HCT116 (cell line): ENCODE data around the gene ACTL10. TPM values are rescaled to one million over a fixed set of nuclear protein-coding genes. Genes with fewer than 3 reads are reported as not detected.

Source experiments
- ATAC-seq: fragments of 200-7000 bp; cut with Tn5 transposase; 2 replicates; pipeline ENCODE4 v1.9.1; 2020; ENCODE audit warnings: mild to moderate bottlenecking, moderate library complexity
- BruUV-seq: library from RNA; stranded (reverse); fragments of 400-500 nt; replicated peaks from 2 replicates; lab custom pipeline; 2021; lab: Mats Ljungman, UMichigan
- CTCF ChIA-PET: fragments of 300-600 bp; sonication (Branson Sonifier 250); formaldehyde crosslinking; loops from one replicate; lab custom pipeline; 2021; ENCODE audit warnings: antibody characterized with exemption; lab: Charles Lee
- POLR2A ChIA-PET: fragments of 300-600, 350-600 bp; sonication (Branson Sonifier 250); formaldehyde crosslinking; loops from one replicate; lab custom pipeline; 2021; ENCODE audit warnings: antibody characterized with exemption; lab: Charles Lee
- RAD21 ChIA-PET, 2 experiments: fragments of 300-600 bp; sonication (Branson Sonifier 250); formaldehyde crosslinking; loops; one replicate each; lab custom pipeline; 2023; ENCODE audit warnings: low total read pairs in 2 of 2; ENCODE audit not compliant: uncharacterized antibody in 2 of 2, unreplicated experiment in 2 of 2, low non-redundant PET in 1 of 2; lab: Charles Lee
- DNase-seq: peaks from one replicate; pipeline ENCODE4 v3.0.0-alpha.2; 2010; ENCODE audit warnings: low read depth, low spot score
- H2AFZ ChIP-seq: fragments of 200-600 bp; shearing (Covaris generic), sonication (generic); 2 replicates; pipeline ENCODE4 v1.6.1; 2017; ENCODE audit warnings: low read depth, mixed run types, mixed read lengths, antibody characterized with exemption, low read length; ENCODE audit not compliant: poor library complexity, severe bottlenecking
- H3K27ac ChIP-seq: 2 replicates; pipeline ENCODE4 v1.5.1; 2012; ENCODE audit warnings: low read depth, low read length
- H3K27me3 ChIP-seq: fragments of 200-600 bp; sonication (generic); 2 replicates; pipeline ENCODE4 v1.6.1; 2016; ENCODE audit warnings: mixed run types, low read length, mixed read lengths; ENCODE audit not compliant: insufficient read depth
- H3K36me3 ChIP-seq, 2 experiments: fragments of 200-500 bp in 1 of 2; fragments of 200-600 bp in 1 of 2; sonication (Bioruptor generic) in 1 of 2; sonication (generic) in 1 of 2; 2 replicates each; pipeline versions ENCODE4 v1.5.1 to v1.6.1; 2014 to 2016; ENCODE audit warnings: low read length in 2 of 2, inconsistent platforms in 1 of 2, mixed read lengths in 1 of 2, mixed run types in 1 of 2; ENCODE audit not compliant: insufficient read depth in 2 of 2, control insufficient read depth in 1 of 2
- H3K4me1 ChIP-seq, 2 experiments: fragments of 200-600 bp in 1 of 2; sonication (generic) in 1 of 2; 2 replicates each; pipeline versions ENCODE4 v1.5.1 to v1.6.1; 2012 to 2017; ENCODE audit warnings: low read length in 2 of 2, inconsistent platforms in 1 of 2, mild to moderate bottlenecking in 1 of 2, mixed read lengths in 1 of 2, mixed run types in 1 of 2, moderate library complexity in 1 of 2; ENCODE audit not compliant: insufficient read depth in 2 of 2, control insufficient read depth in 1 of 2
- H3K4me2 ChIP-seq: fragments of 200-600 bp; sonication (generic); 2 replicates; pipeline ENCODE4 v1.6.1; 2017; ENCODE audit warnings: mixed run types, low read length, mixed read lengths
- H3K4me3 ChIP-seq, 2 experiments: fragments of 200-600 bp in 1 of 2; sonication (generic) in 1 of 2; replicated peaks in 1 of 2; 2 replicates each; pipeline ENCODE4 v1.5.1; 2011 to 2016; ENCODE audit warnings: low read length in 2 of 2, control low read depth in 1 of 2, low read depth in 1 of 2, mild to moderate bottlenecking in 1 of 2, mixed read lengths in 1 of 2, mixed run types in 1 of 2
- H3K79me2 ChIP-seq: fragments of 200-600 bp; sonication (generic); 2 replicates; pipeline ENCODE4 v1.6.1; 2017; ENCODE audit warnings: mild to moderate bottlenecking, mixed run types, low read length, moderate library complexity, mixed read lengths; ENCODE audit not compliant: insufficient read depth
- H3K9ac ChIP-seq: fragments of 200-600 bp; sonication (generic); 2 replicates; pipeline ENCODE4 v1.6.1; 2016; ENCODE audit warnings: low read length, mixed read lengths
- H3K9me2 ChIP-seq: fragments of 200-600 bp; sonication (generic), shearing (Covaris generic); 2 replicates; pipeline ENCODE4 v1.6.1; 2017; ENCODE audit warnings: mixed run types, mild to moderate bottlenecking, moderate library complexity; ENCODE audit not compliant: insufficient read depth
- H3K9me3 ChIP-seq, 2 experiments: fragments of 200-500 bp in 1 of 2; fragments of 200-600 bp in 1 of 2; sonication (Bioruptor generic) in 1 of 2; sonication (generic) in 1 of 2; 2 replicates each; pipeline ENCODE4 v1.6.1; 2014 to 2017; ENCODE audit warnings: low read length in 2 of 2, mixed read lengths in 2 of 2, inconsistent platforms in 1 of 2, low read depth in 1 of 2, mild to moderate bottlenecking in 1 of 2, mixed run types in 1 of 2, moderate library complexity in 1 of 2; ENCODE audit not compliant: control insufficient read depth in 1 of 2, insufficient read depth in 1 of 2
- H4K20me1 ChIP-seq: fragments of 200-600 bp; sonication (generic), shearing (Covaris generic); 2 replicates; pipeline ENCODE4 v1.6.1; 2017; ENCODE audit warnings: mixed run types, mild to moderate bottlenecking, moderate library complexity; ENCODE audit not compliant: insufficient read depth
- CEBPB ChIP-seq: IDR thresholded peaks from 2 replicates; pipeline ENCODE4 v1.6.1; 2012; ENCODE audit warnings: low read depth
- CTCF ChIP-seq, 3 experiments: fragments of 200-600 bp in 1 of 3; sonication (generic) in 1 of 3; IDR thresholded peaks in 2 of 3; conservative IDR thresholded peaks in 1 of 3; 2 replicates each; pipeline ENCODE4 v1.5.1; 2012 to 2017; ENCODE audit warnings: low read depth in 2 of 3, low read length in 2 of 3, antibody characterized with exemption in 1 of 3, borderline replicate concordance in 1 of 3, control low read depth in 1 of 3, mild to moderate bottlenecking in 1 of 3, mixed read lengths in 1 of 3, mixed run types in 1 of 3, moderate library complexity in 1 of 3; ENCODE audit not compliant: insufficient read depth in 1 of 3
- EGR1 ChIP-seq: IDR thresholded peaks from 2 replicates; pipeline ENCODE4 v1.6.1; 2012; ENCODE audit warnings: low read depth
- ELF1 ChIP-seq: IDR thresholded peaks from 2 replicates; pipeline ENCODE4 v1.6.1; 2012; ENCODE audit warnings: low read depth, borderline replicate concordance
- POLR2A ChIP-seq: IDR thresholded peaks from 2 replicates; pipeline ENCODE4 v1.7.0; 2011; ENCODE audit warnings: borderline replicate concordance; ENCODE audit not compliant: insufficient read depth, insufficient read length; ENCODE audit errors: extremely low read depth
- POLR2AphosphoS5 ChIP-seq: IDR thresholded peaks from 2 replicates; pipeline ENCODE4 v1.6.1; 2011; ENCODE audit warnings: mild to moderate bottlenecking, low read depth, low read length, moderate library complexity
- RAD21 ChIP-seq: IDR thresholded peaks from 2 replicates; pipeline ENCODE4 v1.6.1; 2012; ENCODE audit warnings: low read depth, mild to moderate bottlenecking
- REST ChIP-seq: IDR thresholded peaks from 2 replicates; pipeline ENCODE4 v1.6.1; 2012; ENCODE audit warnings: low read depth
- SRF ChIP-seq: IDR thresholded peaks from 2 replicates; pipeline ENCODE4 v1.6.1; 2012; ENCODE audit warnings: low read depth
- TCF7L2 ChIP-seq: IDR thresholded peaks from 2 replicates; pipeline ENCODE4 v1.7.0; 2011; ENCODE audit warnings: borderline replicate concordance, inconsistent platforms; ENCODE audit not compliant: insufficient read depth, insufficient read length; ENCODE audit errors: extremely low read depth
- YY1 ChIP-seq: IDR thresholded peaks from 2 replicates; pipeline ENCODE4 v1.6.1; 2011; ENCODE audit warnings: low read length, low read depth, moderate library complexity, mild to moderate bottlenecking; ENCODE audit not compliant: insufficient replicate concordance; ENCODE audit errors: extremely low read depth
- ZBTB33 ChIP-seq: IDR thresholded peaks from 2 replicates; pipeline ENCODE4 v1.6.1; 2011; ENCODE audit warnings: mild to moderate bottlenecking, low read length, moderate library complexity; ENCODE audit not compliant: insufficient replicate concordance; ENCODE audit errors: extremely low read depth
- ZFX ChIP-seq: fragments of 450-650 bp; IDR thresholded peaks from 2 replicates; pipeline ENCODE4 v1.6.1; 2017
- intact Hi-C: fragments of 100-400 bp; cut with micrococcal nuclease; formaldehyde crosslinking; loops from 2 replicates; pipeline ENCODE4 v1.10.0; 2022
- total RNA-seq: library from RNA; stranded (reverse); gene quantifications from one replicate; pipeline ENCODE4 v1.2.1, GENCODE V29; 2021; ENCODE audit not compliant: unreplicated experiment

The ACTL10 gene
- total RNA-seq, 1 experiment from 2014 or later: 0.22 TPM

- Histone ChIP-seq H3K4me2 (no peak overlapping the region), H3K27ac (no peak overlapping the region), H3K27me3 (no peaks in the 10 kb centered on the region), H2AFZ (no peak overlapping the region), H3K36me3 (no peaks in the 10 kb centered on the region; a peak in 1 of 4 replicates), H3K9me3 (no peaks in the 10 kb centered on the region), H3K79me2 (no peaks in the 10 kb centered on the region), H4K20me1 (no peaks in the 10 kb centered on the region), H3K4me3 (no peak overlapping the region), H3K9ac (no peak overlapping the region), H3K4me1 (no peaks in the 10 kb centered on the region), H3K9me2 (no peaks in the 10 kb centered on the region)
- ATAC-seq (no peak), DNase-seq (no peak)
- POLR2A ChIA-PET: no interaction called here
- BruUV-seq: no TSS peak
- intact Hi-C loops: no loop called here
- no peak for TF ChIP-seq REST
- TF ChIP-seq ELF1: no peak
- no peak for TF ChIP-seq TCF7L2
- TF ChIP-seq ZFX: no peak
- no peak for TF ChIP-seq POLR2A
- no peak for TF ChIP-seq SRF
- TF ChIP-seq YY1: no peak
- no peak for TF ChIP-seq POLR2AphosphoS5
- RAD21 ChIA-PET: no interaction called here
- CTCF ChIA-PET: no interaction called here
These were observed 42.3 kb upstream of the ACTL10 start for GRCh38 chr20:33624399-33624798.

GRCh38 chr20:33626190-33626589 is 40.6 kb upstream of the ACTL10 start:
- Histone ChIP-seq H3K4me3 (no peak overlapping the region), H3K4me2 (no peak overlapping the region), H3K79me2 (no peaks in the 10 kb centered on the region), H2AFZ (no peak overlapping the region), H3K27ac (no peak overlapping the region), H3K4me1 (no peaks in the 10 kb centered on the region), H3K36me3 (no peaks in the 10 kb centered on the region; a peak in 1 of 4 replicates), H3K9me2 (no peaks in the 10 kb centered on the region), H3K9ac (no peak overlapping the region), H3K27me3 (no peaks in the 10 kb centered on the region), H4K20me1 (no peaks in the 10 kb centered on the region), H3K9me3 (no peaks in the 10 kb centered on the region)
- ChIA-PET RAD21 (no interaction called here), CTCF (no interaction called here), POLR2A (no interaction called here)
- DNase-seq: no peak
- intact Hi-C loops: no loop called here
- BruUV-seq: no TSS peak
- no peak for ATAC-seq
- TF ChIP-seq YY1: no peak
- TF ChIP-seq EGR1: no peak
- TF ChIP-seq POLR2A: no peak
- TF ChIP-seq ZBTB33: no peak
- no peak for TF ChIP-seq CTCF (IDR thresholded peaks at IDR 0.05 in 2 of 3, conservative IDR thresholded peaks at IDR 0.05 in 1 of 3; ENCODE audit: borderline replicate concordance in 1 of 3, insufficient read depth in 1 of 3, low read depth in 2 of 3, low read length in 2 of 3)
- TF ChIP-seq RAD21: no peak
- no peak for TF ChIP-seq POLR2AphosphoS5
- TF ChIP-seq CEBPB: no peak
- TF ChIP-seq ELF1: no peak
